ENCODE results near the gene HSF5. TPM values are rescaled to one million over a fixed set of nuclear protein-coding genes. Genes with fewer than 3 reads are reported as not detected.

HSF5 gene
- total and polyA plus RNA-seq, 2 of the 13 experiments (the other 11 are each of a cell fraction or from before 2014, with no cell fraction given) = not detected

DNA sequence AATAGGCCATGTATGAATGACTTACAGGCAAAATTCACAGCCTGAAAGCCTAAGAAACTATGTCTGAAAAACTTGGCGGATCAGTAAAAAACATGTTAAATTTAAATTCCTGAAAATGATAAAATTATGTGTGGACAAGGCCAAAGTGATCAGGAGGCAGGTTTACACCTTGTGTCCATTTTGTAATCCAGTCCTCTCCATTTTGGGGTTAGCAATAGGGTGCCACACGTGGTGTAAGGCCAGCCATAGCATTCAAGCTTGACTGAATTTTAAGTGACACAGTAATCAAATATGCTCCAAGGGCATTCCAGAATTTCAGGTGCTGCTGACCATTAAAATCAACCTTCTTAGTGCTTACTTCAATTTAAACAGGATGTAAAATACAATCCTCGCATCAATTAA lies 73.6 kb downstream of the HSF5 start (continued):
- TF ChIP-seq, protein P1, sequence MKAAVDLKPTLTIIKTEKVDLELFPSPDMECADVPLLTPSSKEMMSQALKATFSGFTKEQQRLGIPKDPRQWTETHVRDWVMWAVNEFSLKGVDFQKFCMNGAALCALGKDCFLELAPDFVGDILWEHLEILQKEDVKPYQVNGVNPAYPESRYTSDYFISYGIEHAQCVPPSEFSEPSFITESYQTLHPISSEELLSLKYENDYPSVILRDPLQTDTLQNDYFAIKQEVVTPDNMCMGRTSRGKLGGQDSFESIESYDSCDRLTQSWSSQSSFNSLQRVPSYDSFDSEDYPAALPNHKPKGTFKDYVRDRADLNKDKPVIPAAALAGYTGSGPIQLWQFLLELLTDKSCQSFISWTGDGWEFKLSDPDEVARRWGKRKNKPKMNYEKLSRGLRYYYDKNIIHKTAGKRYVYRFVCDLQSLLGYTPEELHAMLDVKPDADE (CRISPR knock-in tag; IDR thresholded peaks at IDR 0.05) = no peak
- TF ChIP-seq ZBTB7A (CRISPR knock-in tag; IDR thresholded peaks at IDR 0.05) (no peak), ZNF850 (CRISPR knock-in tag; conservative IDR thresholded peaks at IDR 0.05) (no peak), ZNF547 (CRISPR knock-in tag; IDR thresholded peaks at IDR 0.05) (no peak), ZNF772 (CRISPR knock-in tag; IDR thresholded peaks at IDR 0.05) (no peak), KMT2A (CRISPR knock-in tag; IDR thresholded peaks at IDR 0.05) (peak; percentile 61; the same call in 1 of the 2 replicates), ZBTB37 (CRISPR knock-in tag; IDR thresholded peaks at IDR 0.05) (no peak), KLF9 (CRISPR knock-in tag; IDR thresholded peaks at IDR 0.05; ENCODE audit: low read depth) (no peak), ZBTB3 (CRISPR knock-in tag; IDR thresholded peaks at IDR 0.05; ENCODE audit: borderline replicate concordance, low read depth) (no peak), EEA1 (CRISPR knock-in tag; IDR thresholded peaks at IDR 0.05; ENCODE audit: borderline replicate concordance) (no peak), ZNF749 (CRISPR knock-in tag; IDR thresholded peaks at IDR 0.05; ENCODE audit: borderline replicate concordance) (no peak), GZF1 (CRISPR knock-in tag; IDR thresholded peaks at IDR 0.05) (no peak), ATF2 (CRISPR knock-in tag; IDR thresholded peaks at IDR 0.05) (peak; percentile 33; the same call in 1 of the 2 replicates)
- TF ChIP-seq, protein P2, sequence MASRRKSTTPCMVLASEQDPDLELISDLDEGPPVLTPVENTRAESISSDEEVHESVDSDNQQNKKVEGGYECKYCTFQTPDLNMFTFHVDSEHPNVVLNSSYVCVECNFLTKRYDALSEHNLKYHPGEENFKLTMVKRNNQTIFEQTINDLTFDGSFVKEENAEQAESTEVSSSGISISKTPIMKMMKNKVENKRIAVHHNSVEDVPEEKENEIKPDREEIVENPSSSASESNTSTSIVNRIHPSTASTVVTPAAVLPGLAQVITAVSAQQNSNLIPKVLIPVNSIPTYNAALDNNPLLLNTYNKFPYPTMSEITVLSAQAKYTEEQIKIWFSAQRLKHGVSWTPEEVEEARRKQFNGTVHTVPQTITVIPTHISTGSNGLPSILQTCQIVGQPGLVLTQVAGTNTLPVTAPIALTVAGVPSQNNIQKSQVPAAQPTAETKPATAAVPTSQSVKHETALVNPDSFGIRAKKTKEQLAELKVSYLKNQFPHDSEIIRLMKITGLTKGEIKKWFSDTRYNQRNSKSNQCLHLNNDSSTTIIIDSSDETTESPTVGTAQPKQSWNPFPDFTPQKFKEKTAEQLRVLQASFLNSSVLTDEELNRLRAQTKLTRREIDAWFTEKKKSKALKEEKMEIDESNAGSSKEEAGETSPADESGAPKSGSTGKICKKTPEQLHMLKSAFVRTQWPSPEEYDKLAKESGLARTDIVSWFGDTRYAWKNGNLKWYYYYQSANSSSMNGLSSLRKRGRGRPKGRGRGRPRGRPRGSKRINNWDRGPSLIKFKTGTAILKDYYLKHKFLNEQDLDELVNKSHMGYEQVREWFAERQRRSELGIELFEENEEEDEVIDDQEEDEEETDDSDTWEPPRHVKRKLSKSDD (CRISPR knock-in tag; IDR thresholded peaks at IDR 0.05; ENCODE audit: low read depth) = no peak
- TF ChIP-seq, protein P3, sequence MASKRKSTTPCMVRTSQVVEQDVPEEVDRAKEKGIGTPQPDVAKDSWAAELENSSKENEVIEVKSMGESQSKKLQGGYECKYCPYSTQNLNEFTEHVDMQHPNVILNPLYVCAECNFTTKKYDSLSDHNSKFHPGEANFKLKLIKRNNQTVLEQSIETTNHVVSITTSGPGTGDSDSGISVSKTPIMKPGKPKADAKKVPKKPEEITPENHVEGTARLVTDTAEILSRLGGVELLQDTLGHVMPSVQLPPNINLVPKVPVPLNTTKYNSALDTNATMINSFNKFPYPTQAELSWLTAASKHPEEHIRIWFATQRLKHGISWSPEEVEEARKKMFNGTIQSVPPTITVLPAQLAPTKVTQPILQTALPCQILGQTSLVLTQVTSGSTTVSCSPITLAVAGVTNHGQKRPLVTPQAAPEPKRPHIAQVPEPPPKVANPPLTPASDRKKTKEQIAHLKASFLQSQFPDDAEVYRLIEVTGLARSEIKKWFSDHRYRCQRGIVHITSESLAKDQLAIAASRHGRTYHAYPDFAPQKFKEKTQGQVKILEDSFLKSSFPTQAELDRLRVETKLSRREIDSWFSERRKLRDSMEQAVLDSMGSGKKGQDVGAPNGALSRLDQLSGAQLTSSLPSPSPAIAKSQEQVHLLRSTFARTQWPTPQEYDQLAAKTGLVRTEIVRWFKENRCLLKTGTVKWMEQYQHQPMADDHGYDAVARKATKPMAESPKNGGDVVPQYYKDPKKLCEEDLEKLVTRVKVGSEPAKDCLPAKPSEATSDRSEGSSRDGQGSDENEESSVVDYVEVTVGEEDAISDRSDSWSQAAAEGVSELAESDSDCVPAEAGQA (IDR thresholded peaks at IDR 0.05; ENCODE audit: low read depth) = 0 out of 2 replicates have a peak, but pooled peaks have one; percentile 30
- TF ChIP-seq, protein P3 (CRISPR knock-in tag; IDR thresholded peaks at IDR 0.05; ENCODE audit: borderline replicate concordance) = no peak

Data from HepG2 (cell line).